ENCODE measurements around the gene GPC6. TPM values are rescaled to one million over a fixed set of nuclear protein-coding genes. Genes with fewer than 3 reads are reported as not detected.

The GPC6 gene
- total RNA-seq, 1 donor from 2014 or later = 16.1 TPM

DNA sequence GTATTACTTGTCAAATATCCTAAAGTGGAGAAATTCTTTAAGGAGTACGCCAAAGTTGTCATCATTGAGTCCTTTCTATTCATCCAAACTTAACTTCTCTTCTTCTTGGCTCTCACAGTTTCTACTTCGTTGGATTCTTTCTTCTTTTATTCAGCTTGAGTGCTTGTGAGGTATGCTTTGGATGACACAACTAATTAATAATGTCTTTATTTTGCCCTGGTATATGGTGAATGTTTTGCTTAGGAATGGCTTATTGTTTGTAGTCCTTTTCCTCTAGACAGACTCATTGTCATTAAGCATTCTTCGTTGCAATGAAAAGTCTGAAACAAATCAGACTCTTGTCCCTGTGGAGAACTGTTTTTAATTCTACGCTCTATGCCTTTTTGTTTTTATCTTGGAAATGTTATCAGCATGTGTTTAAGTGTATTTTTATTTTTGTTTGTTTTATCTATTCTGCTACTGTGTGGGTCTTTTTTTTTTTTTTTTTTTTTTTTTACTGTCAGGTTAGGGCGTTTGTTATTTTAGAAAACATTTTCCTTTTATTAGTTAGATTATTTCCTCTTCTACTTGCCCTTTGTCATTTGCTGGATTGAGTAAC is 471.5 kb downstream of the GPC6 start:
- DNase-seq (ENCODE audit: low spot score) = no peak
- Mint-ChIP-seq H3K27me3 (ENCODE audit: unreplicated experiment) (peaks cover 3% of the 10 kb centered on the region), H3K4me3 (ENCODE audit: unreplicated experiment) (no peak overlapping the region), H3K36me3 (ENCODE audit: low read depth, unreplicated experiment) (no peaks in the 10 kb centered on the region), H3K9me3 (ENCODE audit: unreplicated experiment) (no peaks in the 10 kb centered on the region), H3K27ac (ENCODE audit: unreplicated experiment) (no peak overlapping the region), H3K4me1 (ENCODE audit: unreplicated experiment) (peaks cover 3% of the 10 kb centered on the region)
- TF ChIP-seq, protein P1, sequence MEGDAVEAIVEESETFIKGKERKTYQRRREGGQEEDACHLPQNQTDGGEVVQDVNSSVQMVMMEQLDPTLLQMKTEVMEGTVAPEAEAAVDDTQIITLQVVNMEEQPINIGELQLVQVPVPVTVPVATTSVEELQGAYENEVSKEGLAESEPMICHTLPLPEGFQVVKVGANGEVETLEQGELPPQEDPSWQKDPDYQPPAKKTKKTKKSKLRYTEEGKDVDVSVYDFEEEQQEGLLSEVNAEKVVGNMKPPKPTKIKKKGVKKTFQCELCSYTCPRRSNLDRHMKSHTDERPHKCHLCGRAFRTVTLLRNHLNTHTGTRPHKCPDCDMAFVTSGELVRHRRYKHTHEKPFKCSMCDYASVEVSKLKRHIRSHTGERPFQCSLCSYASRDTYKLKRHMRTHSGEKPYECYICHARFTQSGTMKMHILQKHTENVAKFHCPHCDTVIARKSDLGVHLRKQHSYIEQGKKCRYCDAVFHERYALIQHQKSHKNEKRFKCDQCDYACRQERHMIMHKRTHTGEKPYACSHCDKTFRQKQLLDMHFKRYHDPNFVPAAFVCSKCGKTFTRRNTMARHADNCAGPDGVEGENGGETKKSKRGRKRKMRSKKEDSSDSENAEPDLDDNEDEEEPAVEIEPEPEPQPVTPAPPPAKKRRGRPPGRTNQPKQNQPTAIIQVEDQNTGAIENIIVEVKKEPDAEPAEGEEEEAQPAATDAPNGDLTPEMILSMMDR (IDR thresholded peaks at IDR 0.05; ENCODE audit: unreplicated experiment) = no peak

DNA sequence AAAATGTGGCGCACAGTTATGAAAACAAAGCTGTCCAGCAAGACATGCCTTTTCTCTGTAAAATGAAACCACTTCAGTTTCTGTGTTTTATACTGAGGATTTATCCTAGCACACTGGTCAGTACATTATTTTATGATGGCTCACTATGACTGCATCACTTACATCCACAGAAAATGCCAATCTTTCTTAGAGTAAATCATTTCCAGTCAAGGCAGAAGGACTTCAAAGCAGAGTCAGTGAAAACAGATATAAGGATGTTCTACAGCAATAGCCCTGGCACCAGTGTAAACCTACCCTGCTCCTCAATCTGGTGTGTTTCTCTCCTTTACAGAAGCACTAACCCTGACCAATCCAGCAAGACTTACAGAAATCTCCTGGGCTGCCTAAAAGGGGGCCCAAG is 473.5 kb downstream of the GPC6 start:
- Mint-ChIP-seq H3K4me1 (ENCODE audit: unreplicated experiment) (peaks cover 3% of the 10 kb centered on the region), H3K36me3 (ENCODE audit: low read depth, unreplicated experiment) (no peaks in the 10 kb centered on the region), H3K4me3 (ENCODE audit: unreplicated experiment) (no peak overlapping the region), H3K27ac (ENCODE audit: unreplicated experiment) (no peak overlapping the region), H3K27me3 (ENCODE audit: unreplicated experiment) (peaks cover 3% of the 10 kb centered on the region), H3K9me3 (ENCODE audit: unreplicated experiment) (no peaks in the 10 kb centered on the region)
- TF ChIP-seq, protein P1 (IDR thresholded peaks at IDR 0.05; ENCODE audit: unreplicated experiment) = no peak
- no peak for DNase-seq (ENCODE audit: low spot score)

DNA sequence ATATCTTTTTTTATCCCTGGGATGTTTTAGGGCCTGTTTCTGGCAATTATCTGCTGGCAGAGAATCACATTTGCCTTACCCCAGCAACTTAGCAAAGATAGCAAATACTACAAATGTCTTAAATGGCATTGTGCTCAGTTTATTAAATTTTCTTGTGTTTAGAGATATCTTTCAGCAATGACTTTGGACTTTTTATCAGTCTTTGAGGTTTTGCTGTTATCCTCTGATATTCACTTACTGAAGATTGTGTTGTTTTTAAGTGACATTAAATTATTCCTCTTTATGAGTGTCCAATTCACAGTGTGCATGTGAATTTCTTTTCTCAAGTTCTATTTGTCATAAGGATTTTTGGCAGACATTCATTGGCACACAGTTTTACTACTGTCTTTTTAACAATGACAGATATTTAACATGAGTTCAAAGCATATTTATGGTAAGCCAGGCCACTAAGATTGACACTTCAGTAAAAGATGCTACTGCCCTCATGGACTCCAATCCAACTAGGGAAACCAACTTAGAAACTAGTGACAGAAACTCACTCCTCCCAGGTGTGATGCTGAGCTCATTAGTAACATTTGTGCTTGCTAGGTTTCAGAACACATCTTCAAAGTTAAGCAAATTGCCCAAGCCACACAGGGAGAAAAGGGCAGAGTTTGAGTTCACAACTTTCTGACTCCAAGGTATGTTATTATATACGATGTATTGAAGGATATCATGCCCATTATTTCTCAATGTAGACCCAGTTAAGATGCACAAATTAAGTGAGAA is 481.9 kb downstream of the GPC6 start:
- H3K4me1 Mint-ChIP-seq (ENCODE audit: unreplicated experiment) = no peaks in the 10 kb centered on the region
- H3K9me3 Mint-ChIP-seq (ENCODE audit: unreplicated experiment) = no peaks in the 10 kb centered on the region
- no peaks in the 10 kb centered on the region for H3K36me3 Mint-ChIP-seq (ENCODE audit: low read depth, unreplicated experiment)
- no peaks in the 10 kb centered on the region for H3K27me3 Mint-ChIP-seq (ENCODE audit: unreplicated experiment)
- DNase-seq (ENCODE audit: low spot score) = no peak
- H3K4me3 Mint-ChIP-seq (ENCODE audit: unreplicated experiment) = no peak overlapping the region
- TF ChIP-seq, protein P1 (IDR thresholded peaks at IDR 0.05; ENCODE audit: unreplicated experiment) = no peak
- H3K27ac Mint-ChIP-seq (ENCODE audit: unreplicated experiment) = no peak overlapping the region

DNA sequence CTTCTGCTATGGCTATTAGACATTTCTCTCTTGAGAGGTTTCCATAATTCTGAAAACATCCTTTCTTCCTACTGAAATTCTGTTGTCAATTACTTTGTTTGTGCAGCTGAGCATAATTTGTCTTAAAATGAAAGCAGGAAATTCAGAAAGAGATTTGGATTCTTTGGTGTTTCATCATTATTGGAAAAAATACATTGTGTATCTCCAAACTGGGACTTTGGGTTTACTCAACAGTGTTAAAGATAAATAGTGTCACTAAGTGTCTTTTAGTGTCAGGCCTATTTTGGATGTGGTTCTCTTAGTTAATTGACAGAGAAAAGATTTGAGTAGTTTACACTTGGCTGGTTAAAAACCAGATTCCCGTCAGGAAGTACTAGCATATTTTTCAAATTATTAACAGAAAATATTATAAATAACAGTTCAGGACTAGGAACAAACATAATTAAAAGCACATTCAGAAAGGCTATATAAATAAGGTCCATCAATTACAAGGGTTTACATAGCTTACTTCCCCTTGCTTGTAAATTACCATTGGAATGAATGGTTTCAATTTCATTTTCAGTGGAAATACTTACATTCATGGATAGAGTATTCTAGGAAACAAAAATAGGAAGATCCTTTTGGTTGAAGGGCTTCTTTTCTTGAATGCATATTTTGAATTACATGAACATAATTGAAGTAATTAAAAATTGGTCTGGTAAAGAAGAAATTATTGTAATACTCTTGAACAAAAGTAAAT is 483.1 kb downstream of the GPC6 start:
- no peak overlapping the region for H3K27ac Mint-ChIP-seq (ENCODE audit: unreplicated experiment)
- H3K9me3 Mint-ChIP-seq (ENCODE audit: unreplicated experiment) = no peaks in the 10 kb centered on the region
- H3K27me3 Mint-ChIP-seq (ENCODE audit: unreplicated experiment) = no peaks in the 10 kb centered on the region
- TF ChIP-seq, protein P1 (IDR thresholded peaks at IDR 0.05; ENCODE audit: unreplicated experiment) = no peak
- no peaks in the 10 kb centered on the region for H3K36me3 Mint-ChIP-seq (ENCODE audit: low read depth, unreplicated experiment)
- DNase-seq (ENCODE audit: low spot score) = no peak
- no peak overlapping the region for H3K4me3 Mint-ChIP-seq (ENCODE audit: unreplicated experiment)
- H3K4me1 Mint-ChIP-seq (ENCODE audit: unreplicated experiment) = no peaks in the 10 kb centered on the region

Measured in endothelial cell (in vitro differentiated cells).